Stomach (tissue), 4 donors: ENCODE data around the gene CNPY4.

Experiments used
- POLR2AphosphoS5 ChIP-seq, 3 donors: sonication (generic); formaldehyde crosslinking; IDR thresholded peaks; one replicate each; pipeline ENCODE4 v1.6.1; 2016; ENCODE audit warnings: antibody characterized with exemption in 3 of 3
- TF ChIP-seq, protein P1 (sequence below), 7 experiments: fragments of 450-650 bp in 4 of 7; fragments of 200-600 bp in 3 of 7; sonication (generic) in 3 of 7; IDR thresholded peaks; one replicate each; pipeline ENCODE4 v1.5.1; 2016 to 2019; ENCODE audit warnings: antibody characterized with exemption in 7 of 7, control low read depth in 2 of 7, mild to moderate bottlenecking in 1 of 7

DNA sequence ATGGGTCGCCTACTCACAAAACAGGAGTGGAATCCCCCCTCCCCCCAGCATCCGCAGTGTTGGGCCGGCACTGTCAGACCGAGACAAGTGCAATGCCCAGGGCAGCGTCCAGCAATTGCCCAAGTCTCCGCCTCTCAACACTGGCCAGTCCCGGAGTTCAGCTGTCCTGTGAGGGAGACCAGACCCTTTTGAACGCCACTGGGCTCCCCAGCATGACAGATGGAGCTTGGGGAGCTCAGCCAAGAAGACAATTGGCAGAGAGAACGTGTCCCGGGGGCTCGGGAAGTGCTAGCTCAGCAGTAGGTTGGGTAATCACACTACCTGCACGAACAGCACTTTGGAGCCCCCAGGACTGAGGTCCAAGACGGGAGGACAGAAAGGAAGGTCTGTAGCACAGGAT is 25.9 kb upstream of the CNPY4 start:
- TF ChIP-seq, protein P1, sequence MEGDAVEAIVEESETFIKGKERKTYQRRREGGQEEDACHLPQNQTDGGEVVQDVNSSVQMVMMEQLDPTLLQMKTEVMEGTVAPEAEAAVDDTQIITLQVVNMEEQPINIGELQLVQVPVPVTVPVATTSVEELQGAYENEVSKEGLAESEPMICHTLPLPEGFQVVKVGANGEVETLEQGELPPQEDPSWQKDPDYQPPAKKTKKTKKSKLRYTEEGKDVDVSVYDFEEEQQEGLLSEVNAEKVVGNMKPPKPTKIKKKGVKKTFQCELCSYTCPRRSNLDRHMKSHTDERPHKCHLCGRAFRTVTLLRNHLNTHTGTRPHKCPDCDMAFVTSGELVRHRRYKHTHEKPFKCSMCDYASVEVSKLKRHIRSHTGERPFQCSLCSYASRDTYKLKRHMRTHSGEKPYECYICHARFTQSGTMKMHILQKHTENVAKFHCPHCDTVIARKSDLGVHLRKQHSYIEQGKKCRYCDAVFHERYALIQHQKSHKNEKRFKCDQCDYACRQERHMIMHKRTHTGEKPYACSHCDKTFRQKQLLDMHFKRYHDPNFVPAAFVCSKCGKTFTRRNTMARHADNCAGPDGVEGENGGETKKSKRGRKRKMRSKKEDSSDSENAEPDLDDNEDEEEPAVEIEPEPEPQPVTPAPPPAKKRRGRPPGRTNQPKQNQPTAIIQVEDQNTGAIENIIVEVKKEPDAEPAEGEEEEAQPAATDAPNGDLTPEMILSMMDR (IDR thresholded peaks at IDR 0.05) = no peak
- TF ChIP-seq POLR2AphosphoS5 (IDR thresholded peaks at IDR 0.05) = peak in 2 of 3 donors; percentile 28 to 30
